Measurements from ENCODE around the gene PLXNA2. TPM values are rescaled to one million over a fixed set of nuclear protein-coding genes. Genes with fewer than 3 reads are reported as not detected.

Gene PLXNA2
- total RNA-seq, 1 experiment from 2014 or later, result 0.89 TPM

DNA sequence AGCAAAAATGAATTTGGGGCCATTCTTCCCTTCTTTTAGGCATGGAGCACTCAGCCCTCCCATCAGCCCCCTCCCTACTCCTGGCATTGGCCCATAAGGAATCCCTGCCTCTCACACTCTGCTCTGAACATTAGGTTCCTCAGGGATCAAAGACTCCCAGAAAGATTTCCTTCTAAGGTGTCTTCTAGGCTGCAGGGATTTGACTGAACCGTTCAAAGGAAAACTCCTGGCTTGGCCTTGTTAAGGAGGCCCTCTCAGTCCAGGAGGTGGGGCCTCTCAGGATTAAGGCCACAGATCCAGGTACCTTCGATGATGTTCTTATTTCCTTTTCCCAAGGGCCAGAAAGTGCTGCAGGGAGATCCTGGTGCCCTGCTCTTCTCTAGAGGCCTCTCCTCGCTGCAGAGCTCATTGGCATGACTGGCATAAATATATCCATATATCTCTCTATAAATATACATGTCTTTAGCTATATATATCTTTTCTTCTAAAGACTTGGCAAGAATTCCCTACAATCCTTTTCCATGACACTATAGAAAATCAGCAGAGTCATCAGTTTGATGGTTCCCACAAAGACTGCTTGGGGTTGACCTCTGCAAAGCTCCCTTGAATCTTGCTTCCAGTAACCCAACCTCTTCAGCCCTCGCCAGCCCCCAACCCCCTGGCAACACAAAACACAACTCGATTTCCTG is 59.1 kb downstream of the PLXNA2 start:
- H3K79me2 ChIP-seq (ENCODE audit: insufficient read depth, low read length), result no peaks in the 10 kb centered on the region
- DNase-seq (ENCODE audit: low read depth, low spot score) (no peak), ATAC-seq (no peak)
- H3K4me3 ChIP-seq (replicated peaks in 1 of 2; ENCODE audit: low read depth in 1 of 2, low read length in 2 of 2), result no peak overlapping the region
- H4K20me1 ChIP-seq (ENCODE audit: insufficient read depth), result no peaks in the 10 kb centered on the region
- RAD21 ChIA-PET (ENCODE audit: low non-redundant PET in 1 of 2, low total read pairs in 2 of 2, uncharacterized antibody in 2 of 2, unreplicated experiment in 2 of 2), result no interaction called here
- H2AFZ ChIP-seq (ENCODE audit: low read depth, low read length, poor library complexity, severe bottlenecking), result no peak overlapping the region
- H3K4me2 ChIP-seq (ENCODE audit: low read length), result peak overlapping the region; percentile 50
- H3K9me2 ChIP-seq (ENCODE audit: insufficient read depth), result no peaks in the 10 kb centered on the region
- H3K36me3 ChIP-seq (ENCODE audit: control insufficient read depth in 1 of 2, insufficient read depth in 2 of 2, low read length in 2 of 2), result no peaks in the 10 kb centered on the region
- BruUV-seq (replicated peaks), result no TSS peak
- no peak overlapping the region for H3K27ac ChIP-seq (ENCODE audit: low read depth, low read length)
- intact Hi-C loops (cut with micrococcal nuclease), result loop anchor here (2.0 kb wide), 1 partner anchor 60 kb away; the partner anchor contains the start of gene PLXNA2
- CTCF ChIA-PET, result no interaction called here
- peaks cover 8 to 13% of the 10 kb centered on the region in 2 experiments for H3K4me1 ChIP-seq (ENCODE audit: control insufficient read depth in 1 of 2, insufficient read depth in 2 of 2, low read length in 2 of 2)
- no peak for TF ChIP-seq ELF1 (IDR thresholded peaks at IDR 0.05; ENCODE audit: borderline replicate concordance, low read depth)
- TF ChIP-seq CEBPB (IDR thresholded peaks at IDR 0.05; ENCODE audit: low read depth), result no peak
- H3K9me3 ChIP-seq (ENCODE audit: control insufficient read depth in 1 of 2, insufficient read depth in 1 of 2, low read depth in 1 of 2, low read length in 2 of 2), result no peaks in the 10 kb centered on the region
- H3K27me3 ChIP-seq (ENCODE audit: insufficient read depth, low read length), result 0 out of 2 replicates have a peak, but pooled peaks cover 6% of the 10 kb centered on the region
- POLR2A ChIA-PET, result no interaction called here
- H3K9ac ChIP-seq (ENCODE audit: low read length), result no peak overlapping the region

DNA sequence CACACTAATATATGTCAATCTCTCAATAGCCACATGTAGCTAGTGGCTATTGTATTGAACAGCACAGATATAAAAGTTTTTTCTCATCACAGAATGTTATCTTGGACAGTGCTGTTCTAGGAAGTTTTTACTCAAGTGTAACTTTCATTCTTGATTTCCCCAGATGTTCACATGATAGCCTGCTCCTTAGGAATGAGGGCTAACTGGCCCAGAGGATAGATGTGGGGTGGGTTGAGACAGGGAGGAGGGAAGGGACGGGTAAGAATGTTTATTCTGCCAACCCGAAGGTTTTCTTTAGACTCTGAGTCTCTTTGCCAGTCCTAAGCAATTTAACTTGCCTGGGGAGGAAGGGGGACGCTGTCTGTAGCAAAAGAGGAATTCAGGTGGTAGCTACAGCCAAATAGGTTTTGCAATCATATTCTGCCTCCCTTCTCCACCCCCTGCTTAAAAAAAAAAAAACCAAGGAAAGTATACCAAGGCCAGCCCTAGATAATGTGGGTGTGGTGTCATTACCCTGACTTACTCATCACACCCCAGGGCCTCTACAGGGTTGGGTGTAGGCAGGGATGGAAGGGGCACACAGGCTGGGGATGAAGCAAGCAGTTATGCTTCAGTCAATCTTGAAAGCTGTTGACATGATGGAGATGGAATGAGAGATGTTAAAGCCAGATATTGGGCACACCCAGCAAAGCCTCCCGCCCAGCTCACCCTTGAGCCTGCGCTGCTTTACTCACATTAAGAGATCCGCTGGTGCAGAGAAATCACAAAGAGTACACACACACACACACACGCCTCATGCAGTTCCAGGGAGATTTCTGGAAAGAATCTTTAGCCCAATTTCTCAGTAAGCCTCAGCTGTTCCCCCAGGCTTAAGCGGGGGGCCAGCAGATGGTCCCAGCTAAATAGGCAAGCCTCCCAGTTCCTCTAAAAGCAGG is 59.9 kb downstream of the PLXNA2 start:
- Histone ChIP-seq H3K36me3 (ENCODE audit: control insufficient read depth in 1 of 2, insufficient read depth in 2 of 2, low read length in 2 of 2) (no peaks in the 10 kb centered on the region), H3K4me2 (ENCODE audit: low read length) (peak overlapping the region; percentile 50), H2AFZ (ENCODE audit: low read depth, low read length, poor library complexity, severe bottlenecking) (no peak overlapping the region), H3K9ac (ENCODE audit: low read length) (no peak overlapping the region), H3K4me3 (replicated peaks in 1 of 2; ENCODE audit: low read depth in 1 of 2, low read length in 2 of 2) (no peak overlapping the region), H3K79me2 (ENCODE audit: insufficient read depth, low read length) (no peaks in the 10 kb centered on the region), H3K4me1 (ENCODE audit: control insufficient read depth in 1 of 2, insufficient read depth in 2 of 2, low read length in 2 of 2) (peaks cover 8 to 13% of the 10 kb centered on the region in 2 experiments), H4K20me1 (ENCODE audit: insufficient read depth) (no peaks in the 10 kb centered on the region), H3K9me3 (ENCODE audit: control insufficient read depth in 1 of 2, insufficient read depth in 1 of 2, low read depth in 1 of 2, low read length in 2 of 2) (no peaks in the 10 kb centered on the region), H3K27ac (ENCODE audit: low read depth, low read length) (no peak overlapping the region), H3K9me2 (ENCODE audit: insufficient read depth) (no peaks in the 10 kb centered on the region), H3K27me3 (ENCODE audit: insufficient read depth, low read length) (0 out of 2 replicates have a peak, but pooled peaks cover 6% of the 10 kb centered on the region)
- ChIA-PET CTCF (no interaction called here), POLR2A (no interaction called here), RAD21 (ENCODE audit: low non-redundant PET in 1 of 2, low total read pairs in 2 of 2, uncharacterized antibody in 2 of 2, unreplicated experiment in 2 of 2) (no interaction called here)
- intact Hi-C loops (cut with micrococcal nuclease), result loop anchor here (2.0 kb wide), 1 partner anchor 61 kb away; the partner anchor contains the start of gene PLXNA2
- no TSS peak for BruUV-seq (replicated peaks)
- ATAC-seq (peak; percentile 90), DNase-seq (ENCODE audit: low read depth, low spot score) (peak; percentile 18)
- TF ChIP-seq TCF7L2 (IDR thresholded peaks at IDR 0.05; ENCODE audit: borderline replicate concordance, extremely low read depth, insufficient read depth, insufficient read length) (no peak), SIN3A (IDR thresholded peaks at IDR 0.05; ENCODE audit: low read depth) (no peak), CEBPB (IDR thresholded peaks at IDR 0.05; ENCODE audit: low read depth) (peak; percentile 70; the same call in 1 of the 2 replicates)
- TF ChIP-seq, protein P1, sequence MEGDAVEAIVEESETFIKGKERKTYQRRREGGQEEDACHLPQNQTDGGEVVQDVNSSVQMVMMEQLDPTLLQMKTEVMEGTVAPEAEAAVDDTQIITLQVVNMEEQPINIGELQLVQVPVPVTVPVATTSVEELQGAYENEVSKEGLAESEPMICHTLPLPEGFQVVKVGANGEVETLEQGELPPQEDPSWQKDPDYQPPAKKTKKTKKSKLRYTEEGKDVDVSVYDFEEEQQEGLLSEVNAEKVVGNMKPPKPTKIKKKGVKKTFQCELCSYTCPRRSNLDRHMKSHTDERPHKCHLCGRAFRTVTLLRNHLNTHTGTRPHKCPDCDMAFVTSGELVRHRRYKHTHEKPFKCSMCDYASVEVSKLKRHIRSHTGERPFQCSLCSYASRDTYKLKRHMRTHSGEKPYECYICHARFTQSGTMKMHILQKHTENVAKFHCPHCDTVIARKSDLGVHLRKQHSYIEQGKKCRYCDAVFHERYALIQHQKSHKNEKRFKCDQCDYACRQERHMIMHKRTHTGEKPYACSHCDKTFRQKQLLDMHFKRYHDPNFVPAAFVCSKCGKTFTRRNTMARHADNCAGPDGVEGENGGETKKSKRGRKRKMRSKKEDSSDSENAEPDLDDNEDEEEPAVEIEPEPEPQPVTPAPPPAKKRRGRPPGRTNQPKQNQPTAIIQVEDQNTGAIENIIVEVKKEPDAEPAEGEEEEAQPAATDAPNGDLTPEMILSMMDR (IDR thresholded peaks at IDR 0.05 in 2 of 3, conservative IDR thresholded peaks at IDR 0.05 in 1 of 3; ENCODE audit: borderline replicate concordance in 1 of 3, insufficient read depth in 1 of 3, low read depth in 2 of 3, low read length in 2 of 3), result no peak
- TF ChIP-seq, protein P2, sequence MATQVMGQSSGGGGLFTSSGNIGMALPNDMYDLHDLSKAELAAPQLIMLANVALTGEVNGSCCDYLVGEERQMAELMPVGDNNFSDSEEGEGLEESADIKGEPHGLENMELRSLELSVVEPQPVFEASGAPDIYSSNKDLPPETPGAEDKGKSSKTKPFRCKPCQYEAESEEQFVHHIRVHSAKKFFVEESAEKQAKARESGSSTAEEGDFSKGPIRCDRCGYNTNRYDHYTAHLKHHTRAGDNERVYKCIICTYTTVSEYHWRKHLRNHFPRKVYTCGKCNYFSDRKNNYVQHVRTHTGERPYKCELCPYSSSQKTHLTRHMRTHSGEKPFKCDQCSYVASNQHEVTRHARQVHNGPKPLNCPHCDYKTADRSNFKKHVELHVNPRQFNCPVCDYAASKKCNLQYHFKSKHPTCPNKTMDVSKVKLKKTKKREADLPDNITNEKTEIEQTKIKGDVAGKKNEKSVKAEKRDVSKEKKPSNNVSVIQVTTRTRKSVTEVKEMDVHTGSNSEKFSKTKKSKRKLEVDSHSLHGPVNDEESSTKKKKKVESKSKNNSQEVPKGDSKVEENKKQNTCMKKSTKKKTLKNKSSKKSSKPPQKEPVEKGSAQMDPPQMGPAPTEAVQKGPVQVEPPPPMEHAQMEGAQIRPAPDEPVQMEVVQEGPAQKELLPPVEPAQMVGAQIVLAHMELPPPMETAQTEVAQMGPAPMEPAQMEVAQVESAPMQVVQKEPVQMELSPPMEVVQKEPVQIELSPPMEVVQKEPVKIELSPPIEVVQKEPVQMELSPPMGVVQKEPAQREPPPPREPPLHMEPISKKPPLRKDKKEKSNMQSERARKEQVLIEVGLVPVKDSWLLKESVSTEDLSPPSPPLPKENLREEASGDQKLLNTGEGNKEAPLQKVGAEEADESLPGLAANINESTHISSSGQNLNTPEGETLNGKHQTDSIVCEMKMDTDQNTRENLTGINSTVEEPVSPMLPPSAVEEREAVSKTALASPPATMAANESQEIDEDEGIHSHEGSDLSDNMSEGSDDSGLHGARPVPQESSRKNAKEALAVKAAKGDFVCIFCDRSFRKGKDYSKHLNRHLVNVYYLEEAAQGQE (IDR thresholded peaks at IDR 0.05; ENCODE audit: low read depth), result no peak

Data from HCT116 (cell line).